NCI-H748 (cell line): ENCODE results near the gene UBL7.
"Not testable (repeated sequence)": the region's sequence is repeated elsewhere in the genome, so short reads cannot be mapped to it uniquely, and the experiment has no call there.

ENCODE experiments used
- DNase-seq: peaks from one replicate; lab custom pipeline; 2025; ENCODE audit not compliant: unreplicated experiment; lab: John Stamatoyannopoulos, UW

Gene UBL7

GRCh38 chr15:74460871-74461846 is at the start of gene UBL7:
UBL7 (minus strand) TSS chr15:74461160; CDS start chr15:74458867, 2,293 bp downstream.
- DNase-seq, result peak; percentile 95

- no peak for DNase-seq
These were observed 45.5 kb upstream of the UBL7 start for GRCh38 chr15:74506515-74506840.

GRCh38 chr15:74505837-74506514 is 45.0 kb upstream of the UBL7 start:
- no peak for DNase-seq

GRCh38 chr15:74504836-74505235 is 43.9 kb upstream of the UBL7 start:
- no peak for DNase-seq

GRCh38 chr15:74504418-74504817 is 43.5 kb upstream of the UBL7 start:
- no peak for DNase-seq

- no peak for DNase-seq
These were observed 41.3 kb upstream of the UBL7 start for GRCh38 chr15:74502301-74502700.

GRCh38 chr15:74500401-74500800 is 39.4 kb upstream of the UBL7 start:
- DNase-seq, result no peak

- DNase-seq, result no peak
These were observed 38.4 kb upstream of the UBL7 start for GRCh38 chr15:74499366-74499765.

- peak; percentile 93 for DNase-seq
These were observed 36.6 kb upstream of the UBL7 start for GRCh38 chr15:74497584-74497983.

GRCh38 chr15:74496648-74497047 is 35.7 kb upstream of the UBL7 start:
- no peak for DNase-seq

- DNase-seq, result no peak
These were observed 29.4 kb upstream of the UBL7 start for GRCh38 chr15:74490339-74490689.

- DNase-seq, result peak; percentile 65
These were observed 28.8 kb upstream of the UBL7 start for GRCh38 chr15:74489518-74490338.

- no peak for DNase-seq
These were observed 27.8 kb upstream of the UBL7 start for GRCh38 chr15:74488776-74489175.

GRCh38 chr15:74482661-74483060 is 21.7 kb upstream of the UBL7 start:
- no peak for DNase-seq

- DNase-seq, result not testable (repeated sequence)
These were observed 19.4 kb upstream of the UBL7 start for GRCh38 chr15:74480364-74480763.

- DNase-seq, result not testable (repeated sequence)
These were observed 10.7 kb upstream of the UBL7 start for GRCh38 chr15:74471621-74472020.

GRCh38 chr15:74470631-74471395 is 9.9 kb upstream of the UBL7 start:
- DNase-seq, result no peak

- no peak for DNase-seq
These were observed 7.5 kb upstream of the UBL7 start for GRCh38 chr15:74468341-74469032.

- DNase-seq, result no peak
These were observed 5.6 kb upstream of the UBL7 start for GRCh38 chr15:74466570-74466969.

- DNase-seq, result no peak
These were observed 3.9 kb upstream of the UBL7 start for GRCh38 chr15:74464897-74465296.
